IPS-18c (cell line): ENCODE results near the gene SLC24A3.
A peak's percentile ranks its signal among the peaks of the same experiment; 100 is the strongest.

Source experiments
- H3K4me3 ChIP-seq: 2 replicates; pipeline ENCODE4 v1.7.0; 2013; ENCODE audit warnings: low read depth, mild to moderate bottlenecking, low read length, moderate library complexity; ENCODE audit not compliant: insufficient read depth
- H3K9me3 ChIP-seq: one replicate; pipeline ENCODE4 v1.6.1; 2013; ENCODE audit warnings: mild to moderate bottlenecking, low read length, moderate library complexity; ENCODE audit not compliant: control insufficient read depth, insufficient read depth

Gene SLC24A3

DNA sequence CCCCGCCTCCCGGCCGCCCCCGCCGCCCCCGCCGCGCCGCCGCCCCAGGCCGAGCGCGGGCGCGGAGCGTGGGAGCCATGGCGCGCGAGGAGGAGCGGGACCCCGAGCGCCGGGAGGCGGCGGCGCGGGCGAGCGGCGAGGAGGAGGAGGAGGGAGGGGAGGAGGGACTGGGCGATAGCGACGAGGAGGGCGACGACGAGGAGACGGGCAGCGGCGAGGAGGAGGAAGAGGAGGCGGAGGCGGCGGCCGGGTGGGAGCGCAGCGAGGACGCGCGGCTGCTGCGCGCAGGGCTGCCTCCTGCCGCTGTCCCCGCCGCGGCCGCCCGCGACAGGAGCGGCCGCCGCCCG, at the start of gene SLC24A3:
TSS of gene SLC24A3 (plus strand) at position 174 of the 347 bp plus-strand sequence.
- H3K4me3 ChIP-seq = peak within 1 kb of the TSS; percentile 68
- no peaks in the 10 kb centered on the region for H3K9me3 ChIP-seq

DNA sequence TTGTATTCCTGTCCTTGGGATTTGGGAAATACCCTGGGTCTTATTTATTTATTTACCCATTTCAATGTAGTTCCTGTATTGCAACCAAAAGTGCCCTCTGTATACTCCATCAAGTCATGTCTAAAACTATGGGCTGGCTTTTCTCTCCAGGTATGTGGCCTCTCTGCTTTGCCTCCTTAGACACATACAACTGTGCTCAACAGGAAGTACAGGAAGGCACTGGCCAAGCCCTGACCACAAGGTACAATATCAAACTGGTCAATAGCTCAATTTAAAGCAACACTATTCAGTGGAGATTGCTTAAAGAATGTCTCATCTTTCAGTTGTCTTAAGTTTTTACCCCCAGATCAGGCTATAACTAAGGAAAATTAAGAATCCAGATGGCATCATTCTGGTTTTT, 42.3 kb upstream of the SLC24A3 start:
- Histone ChIP-seq H3K9me3 (no peaks in the 10 kb centered on the region), H3K4me3 (no peak overlapping the region)

GRCh38 chr20:19172637-19173036, 39.8 kb upstream of the SLC24A3 start:
- no peak overlapping the region for H3K4me3 ChIP-seq
- no peaks in the 10 kb centered on the region for H3K9me3 ChIP-seq

DNA sequence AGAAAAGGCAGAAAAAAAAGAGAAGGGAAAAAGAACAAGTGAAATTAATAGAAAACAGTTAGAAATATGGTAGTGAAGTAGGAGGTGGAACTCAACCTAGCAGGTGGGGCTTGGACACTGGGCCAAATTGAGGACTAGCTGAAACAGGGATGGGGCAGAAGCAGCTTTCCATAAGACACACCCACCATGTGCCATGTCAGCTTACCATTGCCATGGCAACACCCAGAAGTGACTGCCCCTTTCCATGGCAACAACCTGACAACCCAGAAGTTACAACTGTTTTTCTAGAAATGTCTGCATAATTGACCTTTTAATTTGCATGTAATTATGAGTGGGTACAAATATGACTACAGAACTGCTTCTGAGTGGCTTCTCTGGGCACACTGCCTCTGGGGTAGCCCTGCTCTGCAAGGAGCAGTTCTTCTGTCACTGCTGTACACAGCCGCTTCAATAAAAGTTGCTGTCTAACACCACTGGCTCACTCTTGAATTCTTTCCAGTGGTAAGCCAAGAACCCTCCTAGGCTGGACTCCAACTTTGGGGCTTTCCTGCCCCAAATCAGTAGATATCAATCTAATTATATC, 35.9 kb upstream of the SLC24A3 start:
- H3K9me3 ChIP-seq = no peaks in the 10 kb centered on the region
- no peak overlapping the region for H3K4me3 ChIP-seq

DNA sequence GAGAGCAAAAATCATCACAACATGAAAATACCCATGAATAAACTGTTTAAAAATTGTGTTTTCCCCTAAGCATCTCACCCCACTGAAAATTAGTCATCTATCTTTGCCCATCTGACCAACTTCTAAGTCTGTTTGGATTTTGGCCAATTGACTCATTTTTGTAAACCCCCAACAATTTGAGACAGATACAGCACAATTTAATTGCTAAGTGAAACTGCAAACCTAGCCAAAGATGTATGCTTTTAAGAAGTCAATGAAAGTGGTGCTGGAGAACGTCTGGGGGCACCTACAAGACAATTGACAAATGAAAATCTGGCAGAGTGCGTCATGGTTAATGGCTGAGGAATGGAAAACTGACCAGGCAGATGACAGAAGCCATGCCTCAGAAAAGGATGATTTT, 30.9 kb upstream of the SLC24A3 start:
- Histone ChIP-seq H3K9me3 (no peaks in the 10 kb centered on the region), H3K4me3 (no peak overlapping the region)

GRCh38 chr20:19185083-19185482, 27.4 kb upstream of the SLC24A3 start:
- no peaks in the 10 kb centered on the region for H3K9me3 ChIP-seq
- no peak overlapping the region for H3K4me3 ChIP-seq

DNA sequence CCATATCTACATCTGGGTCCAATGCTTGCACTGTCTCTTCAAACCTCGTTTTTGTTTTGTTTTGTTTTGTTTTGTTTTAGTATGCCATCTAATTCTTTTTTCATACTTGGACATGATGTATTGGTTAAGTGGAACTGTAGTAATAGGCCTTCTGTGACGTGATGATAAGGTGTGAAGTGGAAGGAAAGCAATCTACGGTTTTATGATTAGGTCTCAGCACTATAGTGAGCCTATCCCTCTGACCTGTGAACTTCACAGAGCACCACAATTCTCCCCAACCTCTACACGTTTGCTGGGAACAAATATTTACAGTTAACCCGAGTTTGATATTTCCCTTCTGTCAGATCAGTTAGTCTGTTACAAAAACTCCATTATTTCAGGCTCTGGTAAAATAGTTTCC, 19.1 kb upstream of the SLC24A3 start:
- H3K9me3 ChIP-seq = no peaks in the 10 kb centered on the region
- H3K4me3 ChIP-seq = no peak overlapping the region

GRCh38 chr20:19205981-19206396, 6.5 kb upstream of the SLC24A3 start:
- H3K4me3 ChIP-seq = no peak overlapping the region
- no peaks in the 10 kb centered on the region for H3K9me3 ChIP-seq

DNA sequence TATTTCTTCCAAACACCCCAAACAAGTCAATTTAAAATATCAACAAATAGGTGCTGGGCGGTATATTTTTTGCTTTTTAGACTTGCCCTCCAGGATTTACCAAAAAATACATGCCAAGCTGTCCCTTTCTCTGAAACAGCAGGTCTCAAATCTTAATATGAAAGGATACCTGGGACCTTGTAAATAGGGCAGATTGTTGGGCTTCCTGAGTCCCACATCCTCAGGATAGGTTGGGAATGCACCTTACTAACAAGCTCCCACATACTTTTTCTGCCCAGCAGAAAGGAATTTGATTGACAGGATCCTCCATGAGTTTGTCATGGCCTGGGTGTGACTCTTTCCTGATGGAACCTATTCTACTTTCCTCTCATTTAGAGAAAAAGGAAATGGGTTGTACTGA, 4.9 kb upstream of the SLC24A3 start:
- no peak overlapping the region for H3K4me3 ChIP-seq
- H3K9me3 ChIP-seq = no peaks in the 10 kb centered on the region

GRCh38 chr20:19210391-19211155, 1.9 kb upstream of the SLC24A3 start:
- Histone ChIP-seq H3K9me3 (no peaks in the 10 kb centered on the region), H3K4me3 (no peak overlapping the region)

DNA sequence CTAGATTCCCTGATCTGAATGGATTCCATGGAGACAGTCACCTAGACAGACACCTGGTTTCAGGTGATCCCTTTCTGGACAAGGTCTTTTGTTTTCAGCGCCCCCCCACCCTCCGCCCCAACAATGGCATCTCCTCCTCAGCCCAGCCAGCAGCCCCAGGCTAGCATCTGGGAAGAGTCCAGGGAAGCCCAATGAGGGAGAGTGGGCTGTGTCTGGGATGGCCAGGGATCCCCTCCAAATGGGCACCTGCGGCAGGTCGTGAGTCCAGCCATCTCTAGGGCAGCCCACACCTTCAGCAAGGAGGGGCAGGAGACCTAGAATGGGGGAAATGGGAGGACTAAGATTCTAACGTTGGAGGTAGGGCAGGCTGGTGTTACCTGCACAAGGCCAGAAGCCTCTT, 1.2 kb upstream of the SLC24A3 start:
- H3K9me3 ChIP-seq = no peaks in the 10 kb centered on the region

DNA sequence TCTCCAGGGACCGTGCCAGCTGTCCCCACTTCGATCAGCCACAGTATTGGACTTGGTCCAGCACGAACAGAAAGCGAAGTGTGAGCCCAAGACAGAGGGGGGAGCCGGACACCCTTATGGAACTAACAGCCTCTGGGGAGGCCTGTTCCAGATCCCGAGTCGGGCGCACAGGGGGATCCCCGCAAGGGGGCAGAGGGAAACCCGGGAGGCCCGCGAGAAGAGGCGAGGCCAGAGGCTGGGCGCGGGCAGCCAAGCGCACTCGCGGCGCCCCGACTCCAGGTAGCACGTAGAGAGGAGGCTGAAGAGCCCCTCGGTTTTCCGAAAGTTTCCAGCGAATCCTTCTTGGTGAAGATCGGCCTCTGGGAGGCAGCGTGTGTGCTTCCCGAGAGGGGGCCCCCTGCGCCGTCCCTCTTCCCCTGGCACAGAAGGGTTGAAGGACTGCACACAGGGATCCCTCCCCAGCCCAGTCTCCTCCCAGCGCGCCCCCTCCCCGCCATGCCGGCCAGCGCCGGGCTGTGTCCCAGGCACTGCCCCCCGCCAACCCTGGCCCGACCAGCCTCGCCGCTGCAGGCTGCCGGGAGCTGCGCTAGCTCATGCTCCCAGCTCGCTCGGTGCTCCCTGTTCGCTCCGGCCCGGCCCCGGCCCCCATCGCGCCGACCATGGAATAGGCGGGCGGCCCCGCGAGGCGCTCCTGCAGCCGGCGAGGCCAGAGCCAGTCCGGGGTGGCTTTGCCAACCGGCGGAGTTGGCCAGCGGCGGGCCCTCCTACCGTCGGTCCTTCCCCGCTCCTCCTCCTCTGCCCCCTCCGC, 577 bp upstream of the SLC24A3 start:
- H3K9me3 ChIP-seq = no peaks in the 10 kb centered on the region
- H3K4me3 ChIP-seq = peak overlapping the region; percentile 68

More for the DNA sequence above, 1.2 kb upstream of the SLC24A3 start:
- no peak overlapping the region; the same call in none of the 2 replicates for H3K4me3 ChIP-seq

DNA sequence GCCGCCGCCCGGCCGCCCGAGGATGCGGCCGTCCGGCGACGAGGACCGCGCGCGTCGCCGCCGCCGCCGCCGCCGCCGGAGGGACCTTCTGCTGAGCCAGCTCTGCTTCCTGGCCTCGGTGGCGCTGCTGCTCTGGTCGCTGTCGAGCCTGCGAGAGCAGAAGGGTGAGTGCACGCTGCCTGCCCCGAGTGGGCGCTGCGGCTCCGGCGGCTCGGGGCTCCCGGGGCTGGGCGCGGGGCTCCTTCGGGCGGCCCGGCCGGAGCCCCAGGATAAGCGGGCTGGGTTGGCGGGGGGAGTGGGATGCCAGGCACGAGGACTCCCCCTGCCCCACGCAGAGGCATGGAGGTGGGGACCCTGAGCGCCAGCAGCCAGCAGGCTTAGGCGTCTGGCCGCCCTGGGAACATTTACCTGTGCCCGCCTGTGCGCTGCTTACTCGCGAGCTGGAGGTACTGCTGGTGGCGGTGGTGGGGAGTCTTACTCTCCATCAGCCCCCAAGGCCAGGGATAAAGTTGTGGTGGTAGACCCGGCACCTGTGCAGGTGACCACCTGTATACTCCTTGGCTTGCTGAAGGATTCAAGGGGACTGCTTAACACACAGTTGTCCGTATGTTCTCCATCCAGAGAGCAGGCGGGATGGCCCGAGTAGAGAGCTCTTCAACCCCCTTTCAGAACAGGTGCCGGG, 520 bp downstream of the SLC24A3 start:
- no peaks in the 10 kb centered on the region for H3K9me3 ChIP-seq
- H3K4me3 ChIP-seq = peak overlapping the region; percentile 63

- no peak overlapping the region for H3K4me3 ChIP-seq
- H3K9me3 ChIP-seq = no peaks in the 10 kb centered on the region
Observed at GRCh38 chr20:19213946-19214490, 1.6 kb downstream of the SLC24A3 start.

GRCh38 chr20:19218411-19218810, 6.0 kb downstream of the SLC24A3 start:
- H3K9me3 ChIP-seq = no peaks in the 10 kb centered on the region
- no peak overlapping the region for H3K4me3 ChIP-seq

DNA sequence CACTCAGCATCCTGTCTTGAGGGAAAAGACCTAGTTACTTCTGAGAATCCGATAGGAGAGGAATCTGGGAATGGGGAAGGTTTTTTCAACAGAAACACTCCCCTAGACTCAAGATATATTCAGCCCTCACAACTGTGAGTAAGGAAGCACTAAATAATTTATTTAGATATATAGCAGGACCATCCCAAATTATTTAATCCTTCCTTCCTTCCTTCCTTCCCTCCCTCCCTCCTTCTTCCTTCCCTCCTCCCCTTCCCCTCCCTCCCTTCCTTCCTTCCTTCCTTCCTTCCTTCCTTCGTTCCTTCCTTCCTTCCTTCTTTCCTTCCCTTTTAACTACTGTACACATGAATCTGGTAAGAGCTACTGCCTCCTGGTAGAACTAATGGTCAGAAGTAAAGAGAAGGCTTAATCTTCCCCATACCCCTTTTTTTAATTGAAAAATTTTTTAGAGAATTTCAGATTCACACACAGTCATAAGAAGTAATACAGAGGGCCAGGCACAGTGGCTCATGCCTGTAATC, 10.1 kb downstream of the SLC24A3 start:
- Histone ChIP-seq H3K9me3 (no peaks in the 10 kb centered on the region), H3K4me3 (no peak overlapping the region)

DNA sequence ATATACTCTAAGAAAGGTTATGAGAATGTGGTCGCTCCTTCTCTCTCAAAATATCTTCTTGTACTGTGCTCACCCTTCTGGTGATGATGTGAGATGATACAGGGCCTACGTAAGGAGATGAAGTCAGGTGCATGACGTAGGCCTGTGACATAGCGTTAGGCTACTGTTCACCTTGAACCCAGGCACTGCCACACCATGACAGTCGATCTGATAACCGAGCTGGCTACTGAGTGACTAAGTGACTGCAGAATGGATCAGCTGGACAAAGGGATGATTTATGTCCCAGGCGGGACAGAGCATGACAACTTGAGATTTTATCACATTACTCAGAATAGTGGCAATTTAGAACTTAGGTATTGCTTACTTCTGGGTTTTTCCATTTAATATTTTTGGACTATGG, 11.2 kb downstream of the SLC24A3 start:
- Histone ChIP-seq H3K4me3 (no peak overlapping the region), H3K9me3 (no peaks in the 10 kb centered on the region)
